ENCODE results near the gene CYP24A1. TPM values are rescaled to one million over a fixed set of nuclear protein-coding genes. Genes with fewer than 3 reads are reported as not detected.

The CYP24A1 gene
- polyA plus RNA-seq, 1 of the 3 experiments (the other 2 are of a cell fraction), result 8.8 TPM

DNA sequence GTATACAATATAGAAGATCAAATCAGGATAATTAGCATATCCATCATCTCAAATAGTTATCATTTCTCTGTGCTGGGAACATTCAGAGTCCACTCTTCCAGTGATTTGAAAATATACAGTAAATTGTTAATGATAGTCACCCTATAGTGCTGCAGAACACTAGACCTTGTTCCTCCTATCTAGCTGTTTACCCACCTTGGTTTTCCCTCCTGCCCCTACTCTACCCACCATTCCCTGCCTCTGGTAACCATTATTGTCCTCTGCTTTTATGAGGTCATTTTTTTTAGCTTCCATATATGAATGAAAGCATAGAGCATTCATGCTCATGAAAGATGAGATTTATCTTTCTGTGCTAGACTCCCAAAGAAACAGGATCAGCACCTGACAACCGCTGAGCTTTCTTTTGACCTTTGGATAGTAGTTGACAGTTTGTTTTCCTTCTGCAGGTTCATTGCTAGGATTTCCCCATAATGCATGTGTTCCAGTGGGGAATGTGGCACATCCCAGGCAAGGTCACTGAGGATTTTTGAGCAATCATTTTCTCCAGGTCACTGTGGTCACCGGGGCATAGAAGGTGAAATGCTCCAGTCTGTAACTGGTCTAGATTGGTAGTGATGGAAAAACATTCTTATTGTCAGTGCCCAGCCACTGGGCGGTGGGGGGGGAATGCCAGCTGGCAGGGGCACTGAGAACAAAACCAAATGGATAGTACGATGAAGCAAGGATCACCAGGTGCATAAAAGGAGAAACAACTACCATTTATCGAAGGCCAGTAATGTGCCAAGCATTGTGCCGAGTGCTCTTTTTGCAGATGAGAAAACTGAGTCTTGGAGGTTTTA, 69.8 kb downstream of the CYP24A1 start:
- Histone ChIP-seq H3K4me2 (no peak overlapping the region), H3K36me3 (replicated peaks in 1 of 2; ENCODE audit: control insufficient read depth in 1 of 2, insufficient read depth in 2 of 2, low read length in 1 of 2) (no peaks in the 10 kb centered on the region), H3K9me2 (no peaks in the 10 kb centered on the region), H3F3A (replicated peaks; ENCODE audit: insufficient read depth) (no peaks in the 10 kb centered on the region), H3K9ac (no peak overlapping the region), H3K27ac (ENCODE audit: low read depth in 2 of 2, low read length in 1 of 2) (no peak overlapping the region), H3K79me2 (ENCODE audit: insufficient read depth) (no peaks in the 10 kb centered on the region), H3K9me3 (no peaks in the 10 kb centered on the region), H3K4me1 (ENCODE audit: control insufficient read depth in 1 of 2, insufficient read depth in 2 of 2, low read depth in 1 of 2, low read length in 1 of 2) (no peaks in the 10 kb centered on the region), H4K20me1 (ENCODE audit: insufficient read depth) (no peaks in the 10 kb centered on the region), H3K4me3 (ENCODE audit: low read depth in 2 of 2, low read length in 1 of 2) (no peak overlapping the region), H2AFZ (ENCODE audit: low read depth) (peak overlapping the region; percentile 43; the same call in 1 of the 2 replicates), H3K27me3 (ENCODE audit: insufficient read depth) (no peaks in the 10 kb centered on the region)
- POLR2A ChIA-PET, result interaction anchor here (0.8 kb wide), 1 partner anchor 104 kb away, joined by 3 read pairs; the partner anchor contains the start of gene PFDN4
- CTCF ChIA-PET, result interaction anchor here (0.5 to 23.8 kb wide), 30 partner anchors 11 to 642 kb away, joined by 3 to 499 read pairs (median 4); partner anchors contain the start of gene PFDN4
- no peak for DNase-seq
- TF ChIP-seq, protein P1, sequence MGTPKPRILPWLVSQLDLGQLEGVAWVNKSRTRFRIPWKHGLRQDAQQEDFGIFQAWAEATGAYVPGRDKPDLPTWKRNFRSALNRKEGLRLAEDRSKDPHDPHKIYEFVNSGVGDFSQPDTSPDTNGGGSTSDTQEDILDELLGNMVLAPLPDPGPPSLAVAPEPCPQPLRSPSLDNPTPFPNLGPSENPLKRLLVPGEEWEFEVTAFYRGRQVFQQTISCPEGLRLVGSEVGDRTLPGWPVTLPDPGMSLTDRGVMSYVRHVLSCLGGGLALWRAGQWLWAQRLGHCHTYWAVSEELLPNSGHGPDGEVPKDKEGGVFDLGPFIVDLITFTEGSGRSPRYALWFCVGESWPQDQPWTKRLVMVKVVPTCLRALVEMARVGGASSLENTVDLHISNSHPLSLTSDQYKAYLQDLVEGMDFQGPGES (IDR thresholded peaks at IDR 0.05; ENCODE audit: low read depth, low read length), result no peak
- TF ChIP-seq, protein P2, sequence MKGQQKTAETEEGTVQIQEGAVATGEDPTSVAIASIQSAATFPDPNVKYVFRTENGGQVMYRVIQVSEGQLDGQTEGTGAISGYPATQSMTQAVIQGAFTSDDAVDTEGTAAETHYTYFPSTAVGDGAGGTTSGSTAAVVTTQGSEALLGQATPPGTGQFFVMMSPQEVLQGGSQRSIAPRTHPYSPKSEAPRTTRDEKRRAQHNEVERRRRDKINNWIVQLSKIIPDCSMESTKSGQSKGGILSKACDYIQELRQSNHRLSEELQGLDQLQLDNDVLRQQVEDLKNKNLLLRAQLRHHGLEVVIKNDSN (IDR thresholded peaks at IDR 0.05; ENCODE audit: borderline replicate concordance, low read depth), result no peak
- TF ChIP-seq POLR2AphosphoS5 (IDR thresholded peaks at IDR 0.05; ENCODE audit: low read depth, low read length) (no peak), RXRA (IDR thresholded peaks at IDR 0.05; ENCODE audit: borderline replicate concordance, low read depth) (no peak), YY1 (IDR thresholded peaks at IDR 0.05; ENCODE audit: low read depth) (no peak), FOXM1 (IDR thresholded peaks at IDR 0.05; ENCODE audit: low read depth) (no peak), JUND (IDR thresholded peaks at IDR 0.05) (no peak), SIN3A (IDR thresholded peaks at IDR 0.05; ENCODE audit: borderline replicate concordance, low read depth, low read length) (no peak), NFIC (IDR thresholded peaks at IDR 0.05; ENCODE audit: borderline replicate concordance) (no peak), RCOR1 (IDR thresholded peaks at IDR 0.05; ENCODE audit: low read length) (no peak), SMC3 (IDR thresholded peaks at IDR 0.05; ENCODE audit: low read depth, low read length) (no peak), ELF1 (IDR thresholded peaks at IDR 0.05) (no peak), GABPA (IDR thresholded peaks at IDR 0.05; ENCODE audit: low read depth) (no peak)
- TF ChIP-seq, protein P3, sequence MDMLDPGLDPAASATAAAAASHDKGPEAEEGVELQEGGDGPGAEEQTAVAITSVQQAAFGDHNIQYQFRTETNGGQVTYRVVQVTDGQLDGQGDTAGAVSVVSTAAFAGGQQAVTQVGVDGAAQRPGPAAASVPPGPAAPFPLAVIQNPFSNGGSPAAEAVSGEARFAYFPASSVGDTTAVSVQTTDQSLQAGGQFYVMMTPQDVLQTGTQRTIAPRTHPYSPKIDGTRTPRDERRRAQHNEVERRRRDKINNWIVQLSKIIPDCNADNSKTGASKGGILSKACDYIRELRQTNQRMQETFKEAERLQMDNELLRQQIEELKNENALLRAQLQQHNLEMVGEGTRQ (IDR thresholded peaks at IDR 0.05; ENCODE audit: borderline replicate concordance, low read depth, low read length), result no peak
- TF ChIP-seq, protein P4, sequence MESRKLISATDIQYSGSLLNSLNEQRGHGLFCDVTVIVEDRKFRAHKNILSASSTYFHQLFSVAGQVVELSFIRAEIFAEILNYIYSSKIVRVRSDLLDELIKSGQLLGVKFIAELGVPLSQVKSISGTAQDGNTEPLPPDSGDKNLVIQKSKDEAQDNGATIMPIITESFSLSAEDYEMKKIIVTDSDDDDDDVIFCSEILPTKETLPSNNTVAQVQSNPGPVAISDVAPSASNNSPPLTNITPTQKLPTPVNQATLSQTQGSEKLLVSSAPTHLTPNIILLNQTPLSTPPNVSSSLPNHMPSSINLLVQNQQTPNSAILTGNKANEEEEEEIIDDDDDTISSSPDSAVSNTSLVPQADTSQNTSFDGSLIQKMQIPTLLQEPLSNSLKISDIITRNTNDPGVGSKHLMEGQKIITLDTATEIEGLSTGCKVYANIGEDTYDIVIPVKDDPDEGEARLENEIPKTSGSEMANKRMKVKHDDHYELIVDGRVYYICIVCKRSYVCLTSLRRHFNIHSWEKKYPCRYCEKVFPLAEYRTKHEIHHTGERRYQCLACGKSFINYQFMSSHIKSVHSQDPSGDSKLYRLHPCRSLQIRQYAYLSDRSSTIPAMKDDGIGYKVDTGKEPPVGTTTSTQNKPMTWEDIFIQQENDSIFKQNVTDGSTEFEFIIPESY (IDR thresholded peaks at IDR 0.05; ENCODE audit: borderline replicate concordance, low read depth), result no peak
- TF ChIP-seq, protein P5, sequence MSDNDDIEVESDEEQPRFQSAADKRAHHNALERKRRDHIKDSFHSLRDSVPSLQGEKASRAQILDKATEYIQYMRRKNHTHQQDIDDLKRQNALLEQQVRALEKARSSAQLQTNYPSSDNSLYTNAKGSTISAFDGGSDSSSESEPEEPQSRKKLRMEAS (IDR thresholded peaks at IDR 0.05; ENCODE audit: low read depth), result no peak
- 71% methylated on average over 6 of the region's 6 CpGs for WGBS (ENCODE audit: low lambda C conversion rate)

Other genes with a start within 250 kb of the CYP24A1 start
- gene BCAS1, start 103.4 kb downstream of the CYP24A1 start, polyA plus RNA-seq (2012; rRNA removed), result not detected in 2 replicates
- 44.0 and 51.4 TPM in 2 replicates for gene PFDN4, start 34.1 kb upstream of the CYP24A1 start, polyA plus RNA-seq (2012; rRNA removed)

Data from SK-N-SH (cell line).